ENCODE data around the gene FMN2. TPM values are rescaled to one million over a fixed set of nuclear protein-coding genes. Genes with fewer than 3 reads are reported as not detected.

FMN2 gene
- total RNA-seq, 3 donors from 2014 or later = 0.80 to 4.2 (median 3.3) TPM

DNA sequence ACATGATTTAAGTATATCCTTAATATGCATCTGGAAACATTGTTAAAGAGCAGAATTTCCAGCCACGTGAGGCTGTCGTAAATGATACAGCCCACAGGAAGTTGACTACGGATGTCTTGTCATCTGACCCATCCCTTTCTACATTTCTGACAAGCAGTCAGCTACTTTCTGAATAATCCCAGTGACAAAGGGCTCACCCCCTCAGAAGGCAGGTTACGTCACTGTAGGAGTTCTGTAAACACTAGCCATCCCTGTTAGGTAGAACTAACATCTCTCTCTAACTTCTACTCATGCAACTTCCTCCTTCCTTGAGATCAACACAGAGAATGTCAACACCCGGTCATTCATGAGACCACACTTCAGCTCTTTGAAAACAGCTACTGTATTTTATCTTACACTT, 261.1 kb downstream of the FMN2 start:
- no peak for DNase-seq (ENCODE audit: low spot score in 2 of 2)
- Histone ChIP-seq H3K9me3 (no peaks in the 10 kb centered on the region), H3K27ac (no peak overlapping the region), H3K4me1 (no peaks in the 10 kb centered on the region), H3K36me3 (no peaks in the 10 kb centered on the region), H3K4me3 (no peak overlapping the region), H3K27me3 (no peaks in the 10 kb centered on the region)
- intact Hi-C loops (cut with DNase I; ENCODE audit: low total_unique reads) = no loop called here
- no peak for TF ChIP-seq POLR2AphosphoS5 (IDR thresholded peaks at IDR 0.05)
- no peak for TF ChIP-seq CTCF (IDR thresholded peaks at IDR 0.05)
- TF ChIP-seq POLR2A (IDR thresholded peaks at IDR 0.05) = no peak

DNA sequence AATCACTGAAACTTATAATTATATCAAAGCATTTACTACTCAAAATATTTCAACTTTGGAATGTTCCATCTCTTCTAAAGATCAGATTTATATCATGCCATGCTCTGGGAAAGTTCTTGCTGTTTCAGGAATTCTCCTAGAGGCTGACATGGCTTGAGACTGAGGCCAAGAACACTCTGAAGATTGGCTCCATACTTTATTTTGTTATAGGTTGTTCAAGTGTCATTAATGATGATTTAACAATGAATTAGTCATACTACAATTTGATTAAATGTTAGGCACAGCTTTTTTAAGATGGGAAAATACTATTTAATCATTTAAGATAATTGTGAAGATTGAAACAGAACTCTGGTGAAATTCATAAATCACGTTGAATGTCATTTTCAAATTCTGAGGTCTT, 264.9 kb downstream of the FMN2 start:
- H3K4me1 ChIP-seq = no peaks in the 10 kb centered on the region
- H3K36me3 ChIP-seq = no peaks in the 10 kb centered on the region
- H3K9me3 ChIP-seq = no peaks in the 10 kb centered on the region
- no peak overlapping the region for H3K27ac ChIP-seq
- no peaks in the 10 kb centered on the region for H3K27me3 ChIP-seq
- DNase-seq (ENCODE audit: low spot score in 2 of 2) = no peak
- TF ChIP-seq CTCF (IDR thresholded peaks at IDR 0.05) (no peak), POLR2AphosphoS5 (IDR thresholded peaks at IDR 0.05) (no peak), POLR2A (IDR thresholded peaks at IDR 0.05) (no peak)
- H3K4me3 ChIP-seq = no peak overlapping the region
- intact Hi-C loops (cut with DNase I; ENCODE audit: low total_unique reads) = no loop called here

- Histone ChIP-seq H3K4me3 (no peak overlapping the region), H3K36me3 (no peaks in the 10 kb centered on the region), H3K27me3 (no peaks in the 10 kb centered on the region), H3K4me1 (no peaks in the 10 kb centered on the region), H3K27ac (no peak overlapping the region), H3K9me3 (no peaks in the 10 kb centered on the region)
- TF ChIP-seq POLR2A (IDR thresholded peaks at IDR 0.05) (no peak), CTCF (IDR thresholded peaks at IDR 0.05) (no peak), POLR2AphosphoS5 (IDR thresholded peaks at IDR 0.05) (no peak)
- intact Hi-C loops (cut with DNase I; ENCODE audit: low total_unique reads) = loop anchor here (1.0 kb wide), 1 partner anchor 12 kb away; no protein-coding TSS in a partner anchor
- no peak for DNase-seq (ENCODE audit: low spot score in 2 of 2)
Measured at GRCh38 chr1:240362046-240362445, 270.4 kb downstream of the FMN2 start.

- Histone ChIP-seq H3K4me3 (no peak overlapping the region), H3K4me1 (no peaks in the 10 kb centered on the region), H3K9me3 (no peaks in the 10 kb centered on the region), H3K27ac (no peak overlapping the region), H3K27me3 (no peaks in the 10 kb centered on the region), H3K36me3 (no peaks in the 10 kb centered on the region)
- no peak for TF ChIP-seq CTCF (IDR thresholded peaks at IDR 0.05)
- TF ChIP-seq POLR2AphosphoS5 (IDR thresholded peaks at IDR 0.05) = no peak
- no peak for TF ChIP-seq POLR2A (IDR thresholded peaks at IDR 0.05)
- DNase-seq (ENCODE audit: low spot score in 2 of 2) = no peak
- intact Hi-C loops (cut with DNase I; ENCODE audit: low total_unique reads) = loop anchor here (1.0 kb wide), 1 partner anchor 13 kb away; no protein-coding TSS in a partner anchor
Measured at GRCh38 chr1:240362826-240363225, 271.1 kb downstream of the FMN2 start.

DNA sequence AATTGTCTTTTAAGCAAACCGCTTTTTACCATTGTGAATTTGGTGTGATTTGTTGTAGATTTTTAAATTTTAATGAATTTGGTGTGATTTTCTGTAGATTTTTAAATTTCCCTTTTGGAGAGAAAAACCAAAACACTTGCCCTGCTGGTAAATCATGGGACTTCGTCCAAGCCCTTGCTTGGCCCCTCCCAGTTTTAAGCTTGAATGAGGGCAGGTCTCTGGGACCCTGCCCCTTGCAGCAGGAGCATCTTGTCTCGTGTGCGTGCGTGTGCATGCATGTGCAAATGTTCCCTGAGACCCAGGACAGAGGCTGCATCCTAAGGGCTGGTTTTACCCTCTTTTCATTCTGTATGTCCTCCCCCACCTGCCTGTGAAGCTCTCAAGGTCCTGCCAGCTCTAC, 271.6 kb downstream of the FMN2 start:
- Histone ChIP-seq H3K27me3 (no peaks in the 10 kb centered on the region), H3K27ac (no peak overlapping the region), H3K4me1 (no peaks in the 10 kb centered on the region), H3K9me3 (no peaks in the 10 kb centered on the region), H3K36me3 (no peaks in the 10 kb centered on the region), H3K4me3 (no peak overlapping the region)
- no peak for DNase-seq (ENCODE audit: low spot score in 2 of 2)
- intact Hi-C loops (cut with DNase I; ENCODE audit: low total_unique reads) = no loop called here
- TF ChIP-seq POLR2AphosphoS5 (IDR thresholded peaks at IDR 0.05) (no peak), POLR2A (IDR thresholded peaks at IDR 0.05) (no peak), CTCF (IDR thresholded peaks at IDR 0.05) (no peak)
